Upper lobe of left lung (tissue), 6 donors: ENCODE measurements around the gene COL9A2. TPM values are rescaled to one million over a fixed set of nuclear protein-coding genes. Genes with fewer than 3 reads are reported as not detected.

ENCODE experiments used
- ATAC-seq, 2 donors: fragments of 200-7000 bp; cut with Tn5 transposase; one replicate each; pipeline ENCODE4 v1.9.1; 2022; ENCODE audit warnings: mild to moderate bottlenecking in 2 of 2, moderate library complexity in 2 of 2; ENCODE audit not compliant: low FRiP score in 2 of 2
- DNase-seq, 2 donors: peaks; one replicate each; pipeline ENCODE4 v3.0.0-alpha.2; 2019 to 2020
- H3K27ac ChIP-seq, 4 donors: fragments of 200-600 bp; sonication (generic); one replicate each; pipeline ENCODE4 v1.5.1; 2016 to 2019
- H3K27me3 ChIP-seq, 4 donors: fragments of 200-600 bp; sonication (generic); one replicate each; pipeline ENCODE4 v1.5.1; 2017 to 2019
- H3K36me3 ChIP-seq, 4 donors: fragments of 200-600 bp; sonication (generic); one replicate each; pipeline ENCODE4 v1.5.1; 2016 to 2019
- H3K4me1 ChIP-seq, 4 donors: fragments of 200-600 bp; sonication (generic); one replicate each; pipeline ENCODE4 v1.5.1; 2018 to 2019
- H3K4me3 ChIP-seq, 4 donors: fragments of 200-600 bp; sonication (generic); one replicate each; pipeline ENCODE4 v1.5.1; 2017 to 2019; ENCODE audit warnings: mild to moderate bottlenecking in 2 of 4, moderate library complexity in 1 of 4
- H3K9me3 ChIP-seq, 4 donors: fragments of 200-600 bp; sonication (generic); one replicate each; pipeline ENCODE4 v1.5.1; 2018 to 2019
- CTCF ChIP-seq, 6 experiments: fragments of 450-650 bp in 4 of 6; fragments of 200-600 bp in 2 of 6; sonication (generic) in 2 of 6; IDR thresholded peaks; one replicate each; pipeline ENCODE4 v1.5.1; 2016 to 2019; ENCODE audit warnings: antibody characterized with exemption in 6 of 6
- EP300 ChIP-seq, 4 donors: sonication (generic); formaldehyde crosslinking; IDR thresholded peaks; one replicate each; pipeline ENCODE4 v1.5.1; 2017; ENCODE audit warnings: antibody characterized with exemption in 4 of 4, control low read depth in 2 of 4
- POLR2A ChIP-seq, 4 donors: fragments of 450-650 bp; IDR thresholded peaks; one replicate each; pipeline ENCODE4 v1.5.1; 2016 to 2017; ENCODE audit warnings: antibody characterized with exemption in 4 of 4, mild to moderate bottlenecking in 2 of 4
- POLR2AphosphoS5 ChIP-seq, 2 donors: sonication (generic); formaldehyde crosslinking; IDR thresholded peaks; one replicate each; pipeline ENCODE4 v1.5.1; 2017; ENCODE audit warnings: antibody characterized with exemption in 2 of 2
- WGBS, 2 donors: methylation state at CpG; one replicate each; pipeline ENCODE4 v1.1.5; 2017 to 2018; 5-methylcytosine and 5-hydroxymethylcytosine counted together
- total RNA-seq, 6 donors: library from RNA; depleted of rRNA in 4 of 6; stranded (reverse); fragments of >200 nt in 4 of 6; gene quantifications; one replicate each; pipeline versions ENCODE4 v1.1.0 to v1.2.1, GENCODE V29; 2016 to 2021
- donor health status: DM: no; HTN: no; CAD: no; lungs with moderate emphysema.
- donor health status: DM: no; HTN: yes; CAD: no; lungs with severe emphysema.

COL9A2 gene
- total RNA-seq, 6 donors from 2014 or later: 4.2 to 30.4 (median 5.2) TPM

GRCh38 chr1:40361201-40361600 is 44.1 kb upstream of the COL9A2 start:
- Histone ChIP-seq H3K36me3 (no peaks in the 10 kb centered on the region), H3K4me1 (no peaks in the 10 kb centered on the region), H3K9me3 (peaks cover 0 to 9% (median 7%) of the 10 kb centered on the region in 4 donors), H3K27ac (no peak overlapping the region), H3K4me3 (no peak overlapping the region), H3K27me3 (no peaks in the 10 kb centered on the region)
- no peak for ATAC-seq
- no peak for DNase-seq
- 88% methylated on average over 1 of the region's 1 CpG; no CpG with 5 or more reads in 1 of the 2 donors for WGBS, 2 donors
- TF ChIP-seq POLR2A (IDR thresholded peaks at IDR 0.05): no peak
- TF ChIP-seq POLR2AphosphoS5 (IDR thresholded peaks at IDR 0.05): no peak
- TF ChIP-seq EP300 (IDR thresholded peaks at IDR 0.05): no peak
- no peak for TF ChIP-seq CTCF (IDR thresholded peaks at IDR 0.05)

GRCh38 chr1:40360631-40361030 is 43.5 kb upstream of the COL9A2 start:
- H3K9me3 ChIP-seq: peaks cover 0 to 9% (median 7%) of the 10 kb centered on the region in 4 donors
- no peak overlapping the region for H3K4me3 ChIP-seq
- H3K36me3 ChIP-seq: no peaks in the 10 kb centered on the region
- DNase-seq: no peak
- no peak for ATAC-seq
- no peaks in the 10 kb centered on the region for H3K27me3 ChIP-seq
- no peak overlapping the region for H3K27ac ChIP-seq
- no peaks in the 10 kb centered on the region for H3K4me1 ChIP-seq
- TF ChIP-seq EP300 (IDR thresholded peaks at IDR 0.05) (no peak), POLR2AphosphoS5 (IDR thresholded peaks at IDR 0.05) (no peak), CTCF (IDR thresholded peaks at IDR 0.05) (no peak), POLR2A (IDR thresholded peaks at IDR 0.05) (no peak)

- no peak overlapping the region for H3K27ac ChIP-seq
- H3K9me3 ChIP-seq: peaks cover 0 to 9% (median 7%) of the 10 kb centered on the region in 4 donors
- ATAC-seq (no peak), DNase-seq (no peak)
- no peaks in the 10 kb centered on the region for H3K27me3 ChIP-seq
- no peaks in the 10 kb centered on the region for H3K36me3 ChIP-seq
- H3K4me3 ChIP-seq: no peak overlapping the region
- no peaks in the 10 kb centered on the region for H3K4me1 ChIP-seq
- TF ChIP-seq POLR2AphosphoS5 (IDR thresholded peaks at IDR 0.05) (no peak), CTCF (IDR thresholded peaks at IDR 0.05) (no peak), POLR2A (IDR thresholded peaks at IDR 0.05) (no peak)
Observed at GRCh38 chr1:40357625-40358024, 40.5 kb upstream of the COL9A2 start.

GRCh38 chr1:40353082-40353481 is 36.0 kb upstream of the COL9A2 start:
- TF ChIP-seq CTCF (IDR thresholded peaks at IDR 0.05) (no peak), EP300 (IDR thresholded peaks at IDR 0.05) (no peak), POLR2A (IDR thresholded peaks at IDR 0.05) (peak in 1 of 4 donors; percentile 11)
- peak in 1 of 2 donors; percentile 54 for ATAC-seq
- peaks cover 0 to 5% (median 3%) of the 10 kb centered on the region in 4 donors for H3K9me3 ChIP-seq
- peak overlapping the region in 3 of 4 donors; percentile 38 to 62 (median 49) for H3K27ac ChIP-seq
- H3K4me1 ChIP-seq: no peaks in the 10 kb centered on the region
- no peaks in the 10 kb centered on the region for H3K36me3 ChIP-seq
- 91 to 97% methylated on average over 3 of the region's 3 CpGs for WGBS, 2 donors
- no peak overlapping the region for H3K4me3 ChIP-seq
- H3K27me3 ChIP-seq: no peaks in the 10 kb centered on the region
- no peak for DNase-seq

- Histone ChIP-seq H3K4me1 (no peaks in the 10 kb centered on the region), H3K4me3 (no peak overlapping the region), H3K9me3 (no peaks in the 10 kb centered on the region), H3K27ac (peak overlapping the region in 3 of 4 donors; percentile 38 to 62 (median 49)), H3K27me3 (no peaks in the 10 kb centered on the region), H3K36me3 (no peaks in the 10 kb centered on the region)
- TF ChIP-seq EP300 (IDR thresholded peaks at IDR 0.05): no peak
- no peak for TF ChIP-seq CTCF (IDR thresholded peaks at IDR 0.05)
- no peak for TF ChIP-seq POLR2AphosphoS5 (IDR thresholded peaks at IDR 0.05)
- TF ChIP-seq POLR2A (IDR thresholded peaks at IDR 0.05): no peak
- WGBS, 2 donors: 74 to 75% methylated on average over 3 of the region's 3 CpGs
- DNase-seq (no peak), ATAC-seq (peak in 1 of 2 donors; percentile 72)
Observed at GRCh38 chr1:40352126-40352525, 35.0 kb upstream of the COL9A2 start.
